ENCODE data around the gene WDR12. TPM values are rescaled to one million over a fixed set of nuclear protein-coding genes. Genes with fewer than 3 reads are reported as not detected.

The WDR12 gene
- total RNA-seq, 1 experiment from 2014 or later, result 140 TPM

GRCh38 chr2:202881570-202881969 is 29.9 kb downstream of the WDR12 start:
- ChIA-PET RAD21 (ENCODE audit: low non-redundant PET in 1 of 2, low total read pairs in 2 of 2, uncharacterized antibody in 2 of 2, unreplicated experiment in 2 of 2) (no interaction called here), CTCF (no interaction called here), POLR2A (no interaction called here)
- Histone ChIP-seq H3K4me1 (ENCODE audit: control insufficient read depth in 1 of 2, insufficient read depth in 2 of 2, low read length in 2 of 2) (no peaks in the 10 kb centered on the region), H3K27ac (ENCODE audit: low read depth, low read length) (no peak overlapping the region), H3K9me3 (ENCODE audit: control insufficient read depth in 1 of 2, insufficient read depth in 1 of 2, low read depth in 1 of 2, low read length in 2 of 2) (no peaks in the 10 kb centered on the region), H3K9ac (ENCODE audit: low read length) (no peak overlapping the region), H3K36me3 (ENCODE audit: control insufficient read depth in 1 of 2, insufficient read depth in 2 of 2, low read length in 2 of 2) (peaks cover 8 to 26% of the 10 kb centered on the region in 2 experiments; a peak in 3 of 4 replicates), H4K20me1 (ENCODE audit: insufficient read depth) (no peaks in the 10 kb centered on the region), H3K4me3 (replicated peaks in 1 of 2; ENCODE audit: low read depth in 1 of 2, low read length in 2 of 2) (no peak overlapping the region), H2AFZ (ENCODE audit: low read depth, low read length, poor library complexity, severe bottlenecking) (no peak overlapping the region), H3K27me3 (ENCODE audit: insufficient read depth, low read length) (no peaks in the 10 kb centered on the region), H3K9me2 (ENCODE audit: insufficient read depth) (no peaks in the 10 kb centered on the region), H3K4me2 (ENCODE audit: low read length) (no peak overlapping the region), H3K79me2 (ENCODE audit: insufficient read depth, low read length) (no peaks in the 10 kb centered on the region)
- BruUV-seq (replicated peaks), result no TSS peak
- intact Hi-C loops (cut with micrococcal nuclease), result no loop called here
- DNase-seq (ENCODE audit: low read depth, low spot score), result no peak
- TF ChIP-seq POLR2AphosphoS5 (IDR thresholded peaks at IDR 0.05; ENCODE audit: low read depth, low read length) (no peak), POLR2A (IDR thresholded peaks at IDR 0.05; ENCODE audit: borderline replicate concordance, extremely low read depth, insufficient read depth, insufficient read length) (no peak), EZH2 (IDR thresholded peaks at IDR 0.05) (no peak), EGR1 (IDR thresholded peaks at IDR 0.05; ENCODE audit: low read depth) (no peak), SP1 (IDR thresholded peaks at IDR 0.05; ENCODE audit: low read depth) (no peak), CBX3 (IDR thresholded peaks at IDR 0.05; ENCODE audit: low read depth) (no peak), ELF1 (IDR thresholded peaks at IDR 0.05; ENCODE audit: borderline replicate concordance, low read depth) (no peak), ATF3 (IDR thresholded peaks at IDR 0.05) (no peak), RAD21 (IDR thresholded peaks at IDR 0.05; ENCODE audit: low read depth) (no peak), ZFX (IDR thresholded peaks at IDR 0.05) (no peak), EZH2phosphoT487 (IDR thresholded peaks at IDR 0.05; ENCODE audit: borderline replicate concordance) (no peak), SIN3A (IDR thresholded peaks at IDR 0.05; ENCODE audit: low read depth) (no peak), ZNF274 (IDR thresholded peaks at IDR 0.05; ENCODE audit: low read depth, low read length) (no peak), REST (IDR thresholded peaks at IDR 0.05; ENCODE audit: low read depth) (no peak)
- no peak for ATAC-seq

Measured in HCT116 (cell line).